ENCODE measurements around the gene NBPF8.
"Not testable (repeated sequence)": the region's sequence is repeated elsewhere in the genome, so short reads cannot be mapped to it uniquely, and the experiment has no call there.

NBPF8 gene

DNA sequence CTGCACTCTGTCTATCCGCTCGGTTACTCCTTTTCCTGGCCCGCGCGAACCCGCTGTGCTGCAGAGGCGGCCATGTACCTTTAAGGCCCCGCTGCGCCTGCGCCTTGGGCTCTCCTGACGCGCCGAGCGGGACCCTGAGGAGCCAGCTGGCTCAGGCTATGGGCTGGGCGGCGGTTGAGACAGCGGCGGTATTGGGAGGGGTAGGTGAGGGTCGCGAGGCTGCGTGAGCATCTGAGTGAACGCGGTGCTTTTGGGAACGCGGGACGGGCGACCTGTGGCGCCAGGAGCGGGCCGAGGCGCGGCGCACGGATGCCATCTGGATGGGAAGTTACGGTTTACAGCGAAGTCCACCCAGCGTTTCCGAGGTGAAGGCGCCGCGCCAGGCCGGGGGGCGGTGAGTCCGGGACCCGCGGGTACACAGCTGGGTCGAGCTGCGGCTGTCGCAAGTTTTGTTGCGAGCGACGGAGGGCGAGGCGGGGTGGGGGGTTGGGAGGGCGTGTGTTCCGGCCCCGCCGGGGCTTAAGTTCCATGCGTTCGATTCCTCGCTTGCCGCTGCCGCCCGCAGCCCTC, at the start of gene NBPF8:
Gene NBPF8, plus strand, starts transcription at position 125 of the 570 bp plus-strand sequence. CDS start 21,488 bp downstream, outside the sequence.
- peak; percentile 80 for DNase-seq

DNA sequence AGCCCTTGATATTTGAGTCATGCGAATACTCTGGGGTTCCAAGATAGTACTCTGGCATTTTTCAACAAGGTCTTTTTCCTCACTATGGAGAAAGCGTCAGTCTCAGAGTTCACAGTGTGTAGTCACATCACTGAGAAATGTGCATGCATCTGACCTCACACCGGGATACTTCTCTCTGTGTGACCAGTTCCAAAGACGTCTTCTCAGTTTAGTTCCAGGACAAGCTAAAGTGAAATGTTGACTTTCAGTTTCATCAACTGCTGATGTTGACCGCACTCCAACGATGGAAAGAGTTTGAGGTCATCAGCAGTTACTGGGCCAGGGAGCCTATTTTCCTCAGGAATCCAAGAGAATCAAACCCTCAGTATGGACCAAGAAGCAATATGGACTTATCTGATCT, 47.1 kb upstream of the NBPF8 start:
- not testable (repeated sequence) for DNase-seq

- DNase-seq, result not testable (repeated sequence)
Observed at GRCh38 chr1:120386651-120387050, 28.2 kb upstream of the NBPF8 start.

DNA sequence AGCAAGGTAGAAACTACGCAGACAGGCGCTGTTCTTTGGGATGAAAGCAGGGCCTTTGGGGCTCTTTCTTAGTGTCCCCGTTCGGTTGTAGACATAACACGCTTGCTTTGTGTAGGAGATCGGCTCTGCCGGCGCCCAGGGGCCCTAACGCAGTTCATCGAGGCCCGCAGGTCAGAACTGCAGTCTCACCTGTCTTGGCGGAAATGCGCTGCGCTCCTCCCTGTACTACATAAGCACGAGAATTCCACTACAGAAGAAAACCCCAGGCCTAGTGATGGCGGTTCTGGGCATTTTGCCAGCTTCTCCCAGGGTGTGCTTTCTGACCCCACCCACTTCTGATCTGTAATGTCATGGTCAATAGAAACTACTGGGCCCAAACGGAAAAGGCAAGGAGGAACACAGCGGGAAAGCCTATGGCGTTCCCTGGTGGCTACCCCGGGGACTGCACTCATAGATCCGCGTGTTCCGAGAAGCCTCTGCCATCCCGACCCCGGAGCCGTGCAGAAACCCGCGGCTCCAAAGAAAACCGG, 26.2 kb upstream of the NBPF8 start:
- DNase-seq, result peak; percentile 78

DNA sequence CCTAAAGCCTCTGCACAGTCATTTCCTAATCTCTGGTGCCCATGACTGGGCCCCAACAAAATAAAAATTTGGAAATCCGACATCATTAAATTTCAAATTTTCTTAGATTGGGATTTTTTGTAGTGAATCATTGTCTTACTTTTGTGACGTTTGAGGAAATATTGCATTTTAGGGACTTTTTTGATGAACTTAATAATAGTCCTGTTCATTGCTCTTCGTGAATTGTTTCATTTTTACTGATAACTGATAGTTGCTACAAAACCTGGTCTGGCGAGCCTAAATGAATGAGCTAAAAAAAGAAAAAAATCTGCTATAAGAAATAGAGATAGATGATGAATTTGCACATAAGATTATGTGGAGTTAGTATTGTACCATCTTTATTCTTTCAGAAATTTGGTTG, 23.5 kb upstream of the NBPF8 start:
- not testable (repeated sequence) for DNase-seq

GRCh38 chr1:120393316-120394232, 21.3 kb upstream of the NBPF8 start:
- DNase-seq, result not testable (repeated sequence)

GRCh38 chr1:120405348-120405747, 9.5 kb upstream of the NBPF8 start:
- DNase-seq, result not testable (repeated sequence)

GRCh38 chr1:120414451-120414850, 384 bp upstream of the NBPF8 start:
- not testable (repeated sequence) for DNase-seq

DNA sequence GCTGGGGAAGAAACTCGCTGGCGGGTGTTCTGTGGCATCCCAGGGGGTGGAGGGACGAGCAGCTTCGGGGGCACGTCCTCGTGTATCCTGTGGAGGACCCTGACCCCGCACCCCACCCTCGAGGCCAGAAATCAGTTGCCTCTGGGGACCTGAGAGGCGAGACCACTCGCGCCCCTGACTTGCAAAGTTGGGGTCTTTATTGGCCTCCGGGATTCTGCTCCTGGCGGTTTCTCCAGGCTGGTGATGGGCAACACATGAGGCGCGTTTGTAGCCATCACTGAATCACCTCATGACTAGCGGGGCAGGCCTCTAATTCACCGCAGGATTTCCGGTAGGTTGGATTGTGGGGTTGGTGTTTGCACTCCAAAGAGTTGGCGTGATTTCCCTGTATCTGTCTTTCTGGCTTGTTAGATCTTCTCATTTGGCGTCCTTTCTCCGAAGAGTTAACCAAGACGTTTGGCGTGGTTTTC, 692 bp downstream of the NBPF8 start:
- DNase-seq, result peak; percentile 69

GRCh38 chr1:120425063-120425462, 10.2 kb downstream of the NBPF8 start:
- DNase-seq, result peak; percentile 49

GRCh38 chr1:120431626-120432025, 16.8 kb downstream of the NBPF8 start:
- not testable (repeated sequence) for DNase-seq

- DNase-seq, result not testable (repeated sequence)
Observed at GRCh38 chr1:120433831-120434230, 19.0 kb downstream of the NBPF8 start.

GRCh38 chr1:120449124-120449523, 34.3 kb downstream of the NBPF8 start:
- not testable (repeated sequence) for DNase-seq
